Measurements from ENCODE around the gene CDH13. TPM values are rescaled to one million over a fixed set of nuclear protein-coding genes. Genes with fewer than 3 reads are reported as not detected.

CDH13 gene
- total RNA-seq, 3 donors from 2014 or later, result 4.9 to 11.2 (median 9.8) TPM

GRCh38 chr16:82736224-82736623 lies 109.5 kb downstream of the CDH13 start:
- TF ChIP-seq CTCF (IDR thresholded peaks at IDR 0.05), result no peak
- intact Hi-C loops (cut with DNase I, micrococcal nuclease), result no loop called here
- ATAC-seq (no peak), DNase-seq (no peak)
- no peaks in the 10 kb centered on the region for H3K4me1 ChIP-seq (ENCODE audit: low read depth)
- no peak overlapping the region for H3K4me3 ChIP-seq
- H3K9me3 ChIP-seq, result no peaks in the 10 kb centered on the region
- H3K36me3 ChIP-seq (ENCODE audit: low read depth), result no peaks in the 10 kb centered on the region

GRCh38 chr16:82738699-82739098 lies 111.9 kb downstream of the CDH13 start:
- Histone ChIP-seq H3K4me3 (no peak overlapping the region), H3K36me3 (ENCODE audit: low read depth) (no peaks in the 10 kb centered on the region), H3K4me1 (ENCODE audit: low read depth) (no peaks in the 10 kb centered on the region), H3K9me3 (no peaks in the 10 kb centered on the region)
- DNase-seq, result no peak
- ATAC-seq, result no peak
- intact Hi-C loops (cut with DNase I, micrococcal nuclease), result no loop called here
- TF ChIP-seq CTCF (IDR thresholded peaks at IDR 0.05), result no peak

- Histone ChIP-seq H3K36me3 (ENCODE audit: low read depth) (no peaks in the 10 kb centered on the region), H3K4me1 (ENCODE audit: low read depth) (no peaks in the 10 kb centered on the region), H3K4me3 (no peak overlapping the region), H3K9me3 (no peaks in the 10 kb centered on the region)
- ATAC-seq, result no peak
- DNase-seq, result no peak
- TF ChIP-seq CTCF (IDR thresholded peaks at IDR 0.05), result no peak
- intact Hi-C loops (cut with DNase I, micrococcal nuclease), result no loop called here
Observed at GRCh38 chr16:82741073-82741615, 114.4 kb downstream of the CDH13 start.

- no peaks in the 10 kb centered on the region for H3K9me3 ChIP-seq
- no peaks in the 10 kb centered on the region for H3K36me3 ChIP-seq (ENCODE audit: low read depth)
- no peak for TF ChIP-seq CTCF (IDR thresholded peaks at IDR 0.05)
- ATAC-seq (no peak), DNase-seq (no peak)
- no peaks in the 10 kb centered on the region for H3K4me1 ChIP-seq (ENCODE audit: low read depth)
- intact Hi-C loops (cut with DNase I, micrococcal nuclease), result no loop called here
- no peak overlapping the region for H3K4me3 ChIP-seq
Observed at GRCh38 chr16:82744958-82745357, 118.2 kb downstream of the CDH13 start.

- no peak for DNase-seq
- intact Hi-C loops (cut with DNase I, micrococcal nuclease), result no loop called here
- ATAC-seq, result no peak
- H3K4me1 ChIP-seq (ENCODE audit: low read depth), result no peaks in the 10 kb centered on the region
- H3K9me3 ChIP-seq, result no peaks in the 10 kb centered on the region
- no peak overlapping the region for H3K4me3 ChIP-seq
- no peak for TF ChIP-seq CTCF (IDR thresholded peaks at IDR 0.05)
- H3K36me3 ChIP-seq (ENCODE audit: low read depth), result no peaks in the 10 kb centered on the region
Observed at GRCh38 chr16:82748026-82748425, 121.3 kb downstream of the CDH13 start.

GRCh38 chr16:82750068-82750467 lies 123.3 kb downstream of the CDH13 start:
- Histone ChIP-seq H3K36me3 (ENCODE audit: low read depth) (no peaks in the 10 kb centered on the region), H3K4me1 (ENCODE audit: low read depth) (no peaks in the 10 kb centered on the region), H3K4me3 (no peak overlapping the region), H3K9me3 (no peaks in the 10 kb centered on the region)
- TF ChIP-seq CTCF (IDR thresholded peaks at IDR 0.05), result no peak
- intact Hi-C loops (cut with DNase I, micrococcal nuclease), result no loop called here
- no peak for ATAC-seq
- DNase-seq, result no peak

All from mucosa of descending colon (tissue), 3 donors.